ENCODE data around the gene ERC1.
A peak's percentile ranks its signal among the peaks of the same experiment; 100 is the strongest.
"Not testable (repeated sequence)": the region's sequence is repeated elsewhere in the genome, so short reads cannot be mapped to it uniquely, and the experiment has no call there.

The ERC1 gene

GRCh38 chr12:1080520-1081223 is 89.6 kb downstream of the ERC1 start:
- DNase-seq, result no peak

GRCh38 chr12:1083151-1083888 is 92.3 kb downstream of the ERC1 start:
- DNase-seq, result no peak

GRCh38 chr12:1083889-1084262 is 92.9 kb downstream of the ERC1 start:
- no peak for DNase-seq

GRCh38 chr12:1091350-1091749 is 100.3 kb downstream of the ERC1 start:
- no peak for DNase-seq

- no peak for DNase-seq
These were observed 102.2 kb downstream of the ERC1 start for GRCh38 chr12:1093166-1093751.

- no peak for DNase-seq
These were observed 103.7 kb downstream of the ERC1 start for GRCh38 chr12:1094714-1095113.

GRCh38 chr12:1099158-1099557 is 108.1 kb downstream of the ERC1 start:
- peak; percentile 23 for DNase-seq

- not testable (repeated sequence) for DNase-seq
These were observed 108.6 kb downstream of the ERC1 start for GRCh38 chr12:1099618-1100017.

GRCh38 chr12:1102115-1102514 is 111.1 kb downstream of the ERC1 start:
- DNase-seq, result no peak

GRCh38 chr12:1102791-1103450 is 111.9 kb downstream of the ERC1 start:
- no peak for DNase-seq

GRCh38 chr12:1103632-1104031 is 112.6 kb downstream of the ERC1 start:
- no peak for DNase-seq

- DNase-seq, result no peak
These were observed 113.2 kb downstream of the ERC1 start for GRCh38 chr12:1104088-1104800.

- DNase-seq, result no peak
These were observed 116.6 kb downstream of the ERC1 start for GRCh38 chr12:1107669-1108068.

- no peak for DNase-seq
These were observed 117.3 kb downstream of the ERC1 start for GRCh38 chr12:1108276-1108675.

- no peak for DNase-seq
These were observed 124.6 kb downstream of the ERC1 start for GRCh38 chr12:1115484-1116231.

GRCh38 chr12:1117371-1117770 is 126.3 kb downstream of the ERC1 start:
- no peak for DNase-seq

GRCh38 chr12:1117970-1118563 is 127.0 kb downstream of the ERC1 start:
- peak; percentile 68 for DNase-seq

- DNase-seq, result no peak
These were observed 131.8 kb downstream of the ERC1 start for GRCh38 chr12:1122786-1123185.

GRCh38 chr12:1126091-1126490 is 135.1 kb downstream of the ERC1 start:
- no peak for DNase-seq

- DNase-seq, result no peak
These were observed 136.0 kb downstream of the ERC1 start for GRCh38 chr12:1127021-1127420.

- no peak for DNase-seq
These were observed 139.1 kb downstream of the ERC1 start for GRCh38 chr12:1130164-1130563.

- no peak for DNase-seq
These were observed 139.5 kb downstream of the ERC1 start for GRCh38 chr12:1130571-1130970.
